ENCODE data around the gene MLLT3.

MLLT3 gene

GRCh38 chr9:20417373-20418080, 204.8 kb downstream of the MLLT3 start:
- DNase-seq (ENCODE audit: low read depth) = no peak

DNA sequence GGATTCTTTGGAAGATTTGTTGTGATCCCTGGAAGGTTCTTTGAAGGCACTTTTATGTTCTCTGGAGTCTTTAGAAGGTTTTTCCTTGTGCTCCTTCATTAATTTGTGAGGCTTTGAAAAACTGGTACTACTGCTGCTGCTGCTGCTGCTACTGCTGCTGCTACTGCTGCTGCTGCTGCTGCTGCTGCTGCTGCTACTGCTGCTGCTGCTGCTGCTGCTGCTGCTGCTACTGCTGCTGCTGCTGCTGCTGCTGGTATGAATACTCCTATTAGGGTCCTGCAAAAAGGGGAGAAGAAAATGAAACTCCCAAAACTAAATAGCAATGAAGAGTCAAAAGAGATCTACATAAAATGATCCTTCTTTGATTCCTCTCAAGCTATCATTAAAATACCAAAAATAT, 208.1 kb downstream of the MLLT3 start:
- DNase-seq (ENCODE audit: low read depth) = no peak

DNA sequence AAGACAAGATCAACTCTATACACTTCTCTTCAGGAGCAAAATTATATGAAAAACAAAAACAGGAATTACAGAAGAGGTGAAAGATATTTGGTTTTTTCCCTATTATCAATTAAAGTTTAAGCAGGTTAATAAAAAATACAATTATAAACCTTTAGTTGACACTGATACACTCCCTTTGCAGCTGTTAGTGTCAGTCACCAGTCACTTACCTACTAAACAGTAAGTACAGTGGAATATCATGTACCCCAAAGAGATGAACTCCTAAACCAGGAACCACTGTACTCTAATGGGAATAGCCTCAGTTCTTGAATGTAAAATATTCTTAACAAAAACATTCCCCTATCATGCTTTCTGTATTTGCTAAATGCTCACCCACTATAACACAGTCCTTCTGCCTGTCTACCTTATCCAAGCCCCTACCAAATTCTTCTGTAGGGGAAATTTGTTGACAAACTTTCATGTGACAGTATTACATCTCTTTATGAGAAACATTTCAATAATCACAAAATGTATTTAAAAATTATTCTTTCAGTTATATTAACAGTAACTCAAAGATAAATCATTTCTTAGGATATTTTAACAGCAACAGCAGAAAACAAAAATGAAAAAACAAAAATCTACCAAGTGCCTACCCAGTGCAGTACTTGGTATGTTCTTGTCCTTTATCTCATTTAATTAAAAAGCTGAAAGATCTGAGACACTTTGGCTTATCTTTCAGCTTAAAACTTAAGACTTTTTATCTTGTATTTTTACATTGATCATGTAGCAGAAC, 212.8 kb downstream of the MLLT3 start:
- DNase-seq (ENCODE audit: low read depth) = no peak

- no peak for DNase-seq (ENCODE audit: low read depth)
Observed at GRCh38 chr9:20408513-20408912, 213.8 kb downstream of the MLLT3 start.

DNA sequence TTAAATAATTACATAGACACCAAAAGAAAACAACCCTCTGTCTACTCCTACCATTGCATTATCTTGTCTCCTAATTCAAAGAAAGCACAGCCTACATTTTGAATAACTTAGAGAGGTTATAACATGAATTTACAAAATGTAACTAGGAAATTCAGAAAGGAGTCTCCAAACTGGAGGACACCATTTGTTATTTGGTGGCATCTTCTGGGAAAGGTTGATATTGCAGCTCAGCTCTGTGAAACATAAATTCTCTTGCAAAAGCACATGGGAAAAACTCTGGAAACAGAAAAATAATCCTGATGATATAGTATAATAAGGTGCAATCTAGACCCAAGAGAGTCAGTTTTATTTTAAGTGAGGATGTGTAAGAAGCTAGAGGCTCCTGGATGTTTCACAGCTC, 215.3 kb downstream of the MLLT3 start:
- DNase-seq (ENCODE audit: low read depth) = no peak

GRCh38 chr9:20406344-20406743, 216.0 kb downstream of the MLLT3 start:
- no peak for DNase-seq (ENCODE audit: low read depth)

DNA sequence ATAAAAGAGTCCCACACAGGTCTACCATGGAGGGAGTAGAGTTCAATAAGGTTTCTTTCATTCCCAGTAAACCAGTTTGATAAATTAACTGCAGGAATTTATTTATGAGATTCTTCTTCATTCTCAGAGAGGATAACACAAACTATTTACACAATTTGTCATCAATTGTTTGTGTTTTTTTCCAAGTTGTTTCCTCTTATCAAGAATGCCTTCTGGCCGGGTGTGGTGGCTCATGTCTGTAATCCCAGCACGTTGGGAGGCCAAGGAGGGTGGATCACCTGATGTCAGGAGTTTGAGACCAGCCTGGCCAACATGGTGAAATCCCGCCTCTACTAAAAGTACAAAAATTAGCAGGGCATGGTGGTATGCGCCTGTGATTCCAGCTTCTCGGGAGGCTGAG, 216.7 kb downstream of the MLLT3 start:
- DNase-seq (ENCODE audit: low read depth) = no peak

GRCh38 chr9:20405078-20405477, 217.2 kb downstream of the MLLT3 start:
- DNase-seq (ENCODE audit: low read depth) = no peak

GRCh38 chr9:20404192-20404813, 218.0 kb downstream of the MLLT3 start:
- DNase-seq (ENCODE audit: low read depth) = no peak

- DNase-seq (ENCODE audit: low read depth) = no peak
Observed at GRCh38 chr9:20403346-20403745, 219.0 kb downstream of the MLLT3 start.

- DNase-seq (ENCODE audit: low read depth) = no peak
Observed at GRCh38 chr9:20402273-20402875, 219.9 kb downstream of the MLLT3 start.

- no peak for DNase-seq (ENCODE audit: low read depth)
Observed at GRCh38 chr9:20398536-20399338, 223.6 kb downstream of the MLLT3 start.

DNA sequence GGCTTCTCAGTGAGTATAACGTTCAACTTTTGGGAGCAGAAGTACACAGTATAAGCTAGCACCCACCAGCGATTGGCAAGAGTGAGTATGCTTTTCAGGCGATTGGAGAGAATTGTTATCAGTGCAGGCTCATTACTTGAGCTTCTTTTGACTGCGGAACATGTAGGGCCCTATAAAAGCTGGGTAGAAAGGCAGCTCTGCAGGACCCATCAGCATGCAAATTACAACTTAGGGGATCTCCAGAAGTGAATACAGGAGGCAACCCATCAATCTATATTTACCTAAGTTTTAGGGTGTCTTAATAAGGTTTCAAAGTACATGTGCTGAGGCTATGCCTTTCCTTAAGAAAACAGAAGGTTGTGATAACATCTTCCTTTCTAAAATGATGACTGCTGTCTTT, 225.0 kb downstream of the MLLT3 start:
- DNase-seq (ENCODE audit: low read depth) = no peak

DNA sequence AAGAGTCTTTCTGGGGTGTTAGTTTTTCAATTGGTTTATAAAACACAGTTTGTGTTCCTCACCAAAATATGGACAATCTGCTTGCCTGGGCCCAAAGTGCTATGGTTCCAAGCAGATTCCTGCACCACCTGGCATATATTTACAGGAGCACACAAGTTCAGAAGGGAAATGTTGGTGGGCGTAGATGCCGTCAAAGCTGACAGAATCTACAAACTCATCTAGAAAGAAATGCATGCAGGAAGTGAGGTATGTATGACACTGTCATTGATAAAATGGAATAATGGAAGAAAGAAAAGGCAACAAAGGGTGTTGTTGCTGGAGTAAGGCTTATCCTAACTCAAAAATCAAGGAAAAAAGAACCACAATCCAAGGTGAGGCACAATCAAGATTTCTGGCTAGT, 225.8 kb downstream of the MLLT3 start:
- no peak for DNase-seq (ENCODE audit: low read depth)

GRCh38 chr9:20395651-20396050, 226.6 kb downstream of the MLLT3 start:
- DNase-seq (ENCODE audit: low read depth) = no peak

DNA sequence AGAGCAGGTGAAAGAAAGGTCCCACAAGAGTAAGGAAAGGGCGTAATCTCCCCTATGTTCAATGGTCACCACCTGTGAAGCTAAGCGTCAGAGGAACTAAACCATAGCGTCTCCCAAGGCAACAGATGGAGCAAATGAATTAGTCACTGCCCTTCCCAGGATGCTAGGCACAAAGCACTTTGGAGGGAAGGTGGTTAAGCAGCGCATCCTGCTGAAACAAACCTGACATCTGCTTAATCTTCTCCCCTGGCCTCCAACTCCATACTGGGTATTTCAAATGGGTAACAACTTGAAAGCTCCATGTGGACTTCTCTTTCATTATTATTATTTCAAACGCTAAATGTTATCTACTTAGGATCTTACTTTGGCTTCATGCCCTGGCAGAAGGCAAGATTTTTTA, 227.3 kb downstream of the MLLT3 start:
- DNase-seq (ENCODE audit: low read depth) = no peak

DNA sequence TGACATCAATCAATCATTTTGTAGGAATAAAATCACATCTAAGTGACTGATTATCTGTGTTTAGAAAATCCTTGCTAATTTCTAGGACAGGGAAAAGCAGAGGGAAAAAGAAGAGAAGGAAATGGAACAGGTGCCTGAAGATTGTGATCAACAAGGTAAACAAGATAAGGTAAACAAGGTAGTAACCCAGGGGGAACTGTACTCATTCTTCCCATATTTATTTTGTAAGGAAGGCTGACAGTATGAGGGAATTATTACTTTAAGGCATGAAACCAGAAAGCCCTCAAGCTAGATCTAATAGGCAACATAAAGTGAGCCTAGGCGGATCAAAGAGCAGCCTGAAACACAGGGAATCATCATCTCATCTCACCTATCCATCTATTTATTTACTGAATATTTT, 231.1 kb downstream of the MLLT3 start:
- DNase-seq (ENCODE audit: low read depth) = no peak

DNA sequence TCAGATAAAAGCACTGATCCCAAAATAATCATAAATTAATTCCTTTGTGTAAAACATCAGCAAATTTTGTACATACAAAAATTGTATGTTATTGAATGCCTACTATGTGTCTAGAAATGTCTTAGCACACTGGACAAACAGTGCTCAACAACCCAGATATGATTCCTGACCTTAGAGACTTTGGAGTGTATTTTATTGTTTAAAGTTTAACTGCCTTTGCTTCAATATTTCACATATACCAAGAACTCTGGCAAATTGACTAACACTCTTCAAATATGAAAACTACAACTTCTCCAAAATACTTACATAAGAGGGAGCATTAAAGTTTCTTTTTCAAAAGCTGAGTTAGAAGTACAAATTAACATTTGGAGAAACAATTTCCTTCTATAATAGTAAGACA, 231.9 kb downstream of the MLLT3 start:
- DNase-seq (ENCODE audit: low read depth) = no peak

GRCh38 chr9:20387062-20387461, 235.2 kb downstream of the MLLT3 start:
- DNase-seq (ENCODE audit: low read depth) = no peak

DNA sequence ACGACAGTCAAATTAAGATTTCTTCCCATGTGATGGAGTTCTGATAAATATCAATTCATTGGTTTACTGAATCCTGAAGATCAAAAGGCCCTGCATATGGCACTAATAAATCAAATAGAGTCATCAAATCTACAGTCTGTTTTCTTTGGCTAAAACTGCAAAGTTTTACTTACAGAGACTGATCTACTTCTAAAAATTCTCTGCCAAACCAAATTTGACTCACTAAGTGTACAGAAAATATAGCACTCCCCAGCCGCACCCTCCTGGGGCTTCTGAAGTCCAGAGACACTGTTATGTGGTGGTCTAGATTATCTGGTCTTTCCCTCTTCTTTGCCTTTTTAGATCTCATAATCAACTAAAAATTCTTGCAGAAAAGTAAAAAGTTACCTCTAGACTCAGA, 237.7 kb downstream of the MLLT3 start:
- no peak for DNase-seq (ENCODE audit: low read depth)

GRCh38 chr9:20382460-20383071, 239.7 kb downstream of the MLLT3 start:
- no peak for DNase-seq (ENCODE audit: low read depth)

DNA sequence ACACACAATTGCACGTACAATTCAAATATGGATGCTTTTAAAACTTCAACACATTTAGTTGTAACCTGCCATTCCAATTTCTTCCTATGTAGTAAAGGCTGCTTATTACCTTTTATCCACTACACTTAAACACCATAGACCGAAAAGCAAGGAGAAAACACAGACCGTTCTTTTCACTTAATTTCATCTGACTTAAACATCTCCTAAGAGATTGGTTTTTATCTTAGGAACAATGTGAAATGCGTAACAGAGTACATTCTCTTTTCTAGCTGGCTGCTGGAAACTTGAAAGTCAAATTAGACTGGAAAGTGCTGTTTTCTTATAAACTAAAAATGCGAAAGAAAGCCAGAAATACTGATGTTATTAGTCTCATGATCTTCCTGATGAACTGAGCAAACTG, 241.8 kb downstream of the MLLT3 start:
- DNase-seq (ENCODE audit: low read depth) = no peak

Measured in activated T-helper 1 cell treated with Interleukin-2 at 50 U/mL for 16 hours (primary cell).